Epithelial cell of proximal tubule (primary cell): ENCODE results near the gene CA7. TPM values are rescaled to one million over a fixed set of nuclear protein-coding genes. Genes with fewer than 3 reads are reported as not detected.

ENCODE experiments used
- DNase-seq: peaks from one replicate; pipeline ENCODE4 v3.0.0-alpha.2; 2011; ENCODE audit warnings: low read depth
- H3K4me3 ChIP-seq: 2 replicates; pipeline ENCODE4 v1.5.1; 2011; ENCODE audit warnings: low read depth, mild to moderate bottlenecking, low read length
- total RNA-seq: library from RNA; depleted of rRNA; stranded (reverse); fragments of >200 nt; gene quantifications from 2 replicates; pipeline ENCODE4 v1.2.3, GENCODE V29; 2015
- TF ChIP-seq, protein P1 (sequence below): conservative IDR thresholded peaks from 2 replicates; pipeline ENCODE4 v1.5.1; 2012; ENCODE audit warnings: low read depth, mild to moderate bottlenecking, low read length

Gene CA7
- total RNA-seq, 1 donor from 2014 or later = 0.12 TPM

DNA sequence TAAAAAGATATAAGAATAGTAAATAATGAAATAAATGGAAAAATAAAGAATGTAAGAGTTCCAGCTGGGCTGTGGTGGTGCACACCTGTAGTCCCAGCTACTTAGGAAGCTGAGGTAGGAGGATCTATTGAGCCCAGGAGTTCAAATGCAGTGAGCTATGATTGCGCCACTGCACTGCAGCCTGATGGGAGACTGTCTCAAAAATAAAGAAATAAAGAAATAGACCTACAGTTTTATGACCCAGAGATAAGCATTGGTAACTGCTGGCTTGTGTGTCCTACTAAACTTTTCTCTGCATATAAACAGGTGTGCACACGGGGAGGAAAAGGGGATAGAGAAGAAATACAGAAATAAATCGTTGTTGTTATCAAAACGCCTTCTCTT, 28.3 kb downstream of the CA7 start:
- DNase-seq = no peak
- H3K4me3 ChIP-seq = peak overlapping the region; percentile 49

DNA sequence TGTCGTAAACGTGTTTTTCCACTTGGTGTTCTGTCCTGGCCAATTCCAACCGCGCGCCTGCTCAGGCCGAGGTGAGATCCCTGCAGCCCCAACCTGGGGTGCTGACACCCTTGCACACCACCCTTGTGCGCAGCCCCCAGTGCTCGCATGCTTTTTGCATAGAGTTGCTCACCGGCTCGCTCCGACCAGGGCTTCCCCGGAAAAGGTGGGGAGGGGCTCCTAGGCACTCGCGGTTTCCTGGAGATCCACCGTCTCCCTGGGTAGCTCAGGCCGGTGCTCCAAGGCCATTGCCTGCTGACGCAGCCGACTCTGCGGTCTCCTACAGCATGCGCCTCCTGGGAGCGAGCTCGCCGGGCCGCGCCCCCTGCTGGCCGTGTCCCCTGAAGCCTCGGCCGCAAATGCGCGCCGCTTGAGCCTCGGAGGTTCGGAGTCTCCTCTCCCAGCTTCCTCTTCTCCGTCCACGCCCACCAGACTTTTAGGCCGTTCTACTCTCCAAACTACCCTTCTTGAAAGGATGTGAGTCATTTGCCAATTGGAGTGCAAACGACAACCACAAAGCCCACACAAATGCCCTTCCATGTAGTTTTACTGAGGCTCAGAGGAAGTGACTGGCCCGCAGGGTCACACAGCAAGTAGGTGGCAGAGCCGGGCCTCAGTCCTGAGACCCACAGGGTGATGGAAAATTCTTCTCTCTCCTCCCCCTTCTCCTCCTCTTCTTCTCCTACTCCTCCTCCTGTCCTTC, 28.9 kb downstream of the CA7 start:
- H3K4me3 ChIP-seq = peak overlapping the region; percentile 49
- TF ChIP-seq, protein P1, sequence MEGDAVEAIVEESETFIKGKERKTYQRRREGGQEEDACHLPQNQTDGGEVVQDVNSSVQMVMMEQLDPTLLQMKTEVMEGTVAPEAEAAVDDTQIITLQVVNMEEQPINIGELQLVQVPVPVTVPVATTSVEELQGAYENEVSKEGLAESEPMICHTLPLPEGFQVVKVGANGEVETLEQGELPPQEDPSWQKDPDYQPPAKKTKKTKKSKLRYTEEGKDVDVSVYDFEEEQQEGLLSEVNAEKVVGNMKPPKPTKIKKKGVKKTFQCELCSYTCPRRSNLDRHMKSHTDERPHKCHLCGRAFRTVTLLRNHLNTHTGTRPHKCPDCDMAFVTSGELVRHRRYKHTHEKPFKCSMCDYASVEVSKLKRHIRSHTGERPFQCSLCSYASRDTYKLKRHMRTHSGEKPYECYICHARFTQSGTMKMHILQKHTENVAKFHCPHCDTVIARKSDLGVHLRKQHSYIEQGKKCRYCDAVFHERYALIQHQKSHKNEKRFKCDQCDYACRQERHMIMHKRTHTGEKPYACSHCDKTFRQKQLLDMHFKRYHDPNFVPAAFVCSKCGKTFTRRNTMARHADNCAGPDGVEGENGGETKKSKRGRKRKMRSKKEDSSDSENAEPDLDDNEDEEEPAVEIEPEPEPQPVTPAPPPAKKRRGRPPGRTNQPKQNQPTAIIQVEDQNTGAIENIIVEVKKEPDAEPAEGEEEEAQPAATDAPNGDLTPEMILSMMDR = peak; percentile 92
- peak; percentile 87 for DNase-seq

More for the DNA sequence above, 28.3 kb downstream of the CA7 start:
- TF ChIP-seq, protein P1 = no peak

DNA sequence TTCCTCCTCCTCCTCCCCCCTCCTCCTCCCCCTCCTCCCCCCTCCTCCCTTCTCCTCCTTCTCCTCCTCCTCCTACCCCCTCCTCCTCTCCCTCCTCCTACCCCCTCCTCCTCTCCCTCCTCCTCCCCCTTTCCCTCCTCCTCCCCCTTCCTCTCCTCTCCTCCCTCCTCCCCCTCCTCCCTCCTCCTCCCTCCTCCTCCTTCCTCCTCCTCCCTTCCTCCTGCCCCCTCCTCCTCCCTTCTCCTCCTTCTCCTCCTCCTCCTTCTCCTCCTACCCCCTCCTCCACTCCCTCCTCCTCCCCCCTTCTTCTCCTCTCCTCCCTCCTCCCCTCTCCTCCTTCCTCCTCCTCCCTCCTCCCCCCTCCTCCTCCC, 29.5 kb downstream of the CA7 start:
- DNase-seq = no peak
- TF ChIP-seq, protein P1 = no peak
- no peak overlapping the region for H3K4me3 ChIP-seq

DNA sequence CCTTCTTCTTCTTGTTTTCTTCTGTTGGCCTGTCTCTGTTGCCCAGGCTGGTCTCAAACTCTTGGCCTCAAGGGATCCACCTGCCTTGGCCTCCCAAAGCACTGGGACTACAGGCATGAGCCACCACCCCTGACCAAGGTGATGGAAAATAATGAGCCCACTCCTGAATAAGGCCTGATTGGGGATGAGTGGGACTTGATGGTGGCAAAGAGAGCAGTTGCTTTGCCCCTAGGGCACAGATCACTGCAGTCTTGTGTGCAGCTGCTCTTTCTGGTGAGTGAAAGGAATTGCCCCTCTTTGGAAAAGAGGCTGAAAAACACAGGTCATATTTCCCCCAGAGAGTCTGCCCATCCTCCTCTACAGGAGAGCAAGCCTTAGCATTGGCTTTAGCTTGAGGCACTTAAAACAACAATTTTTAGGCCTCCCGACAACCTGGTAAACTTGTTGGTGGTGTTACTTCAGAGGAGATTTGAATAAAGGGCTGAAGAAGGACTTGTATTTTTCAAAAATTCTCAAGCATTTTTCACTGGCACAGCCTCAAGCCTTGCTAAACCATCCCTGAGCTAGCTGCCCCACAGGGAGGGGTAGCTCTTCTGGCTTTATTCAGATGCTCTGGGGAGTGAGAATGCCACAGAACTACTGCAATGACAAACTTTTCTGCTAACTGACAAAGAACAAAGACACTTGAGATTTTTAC, 30.0 kb downstream of the CA7 start:
- TF ChIP-seq, protein P1 = no peak
- DNase-seq = no peak
- no peak overlapping the region for H3K4me3 ChIP-seq

DNA sequence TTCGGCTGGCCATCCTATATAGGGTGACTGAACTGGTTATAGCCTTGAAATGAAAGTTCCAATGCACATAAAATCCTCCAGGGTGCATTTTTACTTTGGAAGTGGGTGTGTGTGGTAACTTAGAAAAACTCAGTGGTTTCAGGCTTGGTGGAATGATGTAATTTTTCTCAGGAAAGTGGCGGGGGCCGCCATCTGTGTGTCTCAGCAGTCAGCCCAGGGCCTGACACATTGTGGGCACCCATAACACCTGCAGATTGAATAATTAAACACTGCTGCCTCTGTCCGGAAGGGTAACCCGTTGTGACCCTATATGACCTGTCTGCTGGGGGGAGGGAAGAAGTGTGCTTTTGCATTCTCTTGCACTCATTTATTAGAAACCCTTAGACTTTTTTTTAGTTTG, 33.9 kb downstream of the CA7 start:
- DNase-seq = no peak
- TF ChIP-seq, protein P1 = no peak
- H3K4me3 ChIP-seq = no peak overlapping the region

DNA sequence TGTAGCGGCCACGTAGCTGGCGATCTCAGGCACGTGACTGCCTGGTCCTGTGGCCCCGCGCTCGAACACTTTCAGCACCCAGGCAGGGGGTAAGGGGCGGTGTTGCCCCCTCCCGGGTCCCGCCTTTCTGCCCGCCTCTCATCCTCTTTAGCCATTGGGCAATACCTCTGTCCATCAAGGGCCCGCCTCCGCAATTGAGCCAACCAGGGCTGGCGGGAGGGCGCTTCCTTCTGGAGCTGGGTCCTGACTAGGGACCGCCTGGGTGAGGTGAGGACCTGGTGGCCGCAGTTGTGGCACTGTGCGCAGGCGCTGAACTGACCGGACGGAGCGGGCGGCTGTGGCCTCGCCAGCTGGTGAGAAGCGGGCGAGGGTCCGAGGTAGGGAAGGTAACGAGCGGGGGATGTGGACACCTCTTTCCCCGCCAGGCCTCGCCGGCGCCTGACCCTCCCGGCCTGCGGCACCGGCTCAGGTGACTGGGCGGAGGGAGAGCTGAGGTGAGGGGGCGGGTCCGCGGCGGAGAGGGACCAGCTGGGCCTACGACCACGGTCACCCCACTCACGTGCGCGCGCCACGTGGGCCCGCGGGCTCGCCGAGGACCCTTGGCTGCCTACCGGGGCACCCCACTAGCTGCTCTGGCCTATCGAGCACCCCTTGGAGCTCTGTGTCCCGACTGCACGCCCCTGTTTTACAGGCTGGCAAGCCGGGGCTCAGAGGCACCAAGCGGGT, 36.2 kb downstream of the CA7 start, which contains the start of gene PDP2:
Gene PDP2 (plus strand): TSS at position 228 of the 726 bp plus-strand sequence. CDS start 3,770 bp downstream, outside the sequence.
- TF ChIP-seq, protein P1 = no peak
- H3K4me3 ChIP-seq = peak within 1 kb of the TSS; percentile 90
- no peak for DNase-seq
